Measurements from ENCODE around the gene MAP7. TPM values are rescaled to one million over a fixed set of nuclear protein-coding genes. Genes with fewer than 3 reads are reported as not detected.

Gene MAP7
- total RNA-seq, 1 donor from 2014 or later, result 1.3 TPM

DNA sequence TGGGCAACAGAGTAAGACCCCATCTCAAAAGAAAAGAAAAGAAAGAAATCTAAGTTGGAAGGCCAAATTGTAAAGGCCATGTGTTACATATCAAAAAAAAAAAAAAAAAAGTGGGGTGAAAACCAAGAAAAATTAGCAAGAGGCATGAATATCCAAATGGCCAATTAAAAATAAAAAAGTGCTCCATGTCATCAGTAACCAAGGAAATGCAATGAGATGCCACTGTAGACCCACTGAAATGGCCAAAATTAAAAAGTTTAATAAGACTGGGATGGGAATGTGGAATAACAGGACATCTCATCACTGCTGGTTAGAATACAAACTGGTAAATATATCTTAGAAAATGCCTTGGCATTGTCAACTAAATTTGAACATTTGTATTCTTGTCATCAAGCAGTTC is 230.5 kb downstream of the MAP7 start:
- TF ChIP-seq, protein P1, sequence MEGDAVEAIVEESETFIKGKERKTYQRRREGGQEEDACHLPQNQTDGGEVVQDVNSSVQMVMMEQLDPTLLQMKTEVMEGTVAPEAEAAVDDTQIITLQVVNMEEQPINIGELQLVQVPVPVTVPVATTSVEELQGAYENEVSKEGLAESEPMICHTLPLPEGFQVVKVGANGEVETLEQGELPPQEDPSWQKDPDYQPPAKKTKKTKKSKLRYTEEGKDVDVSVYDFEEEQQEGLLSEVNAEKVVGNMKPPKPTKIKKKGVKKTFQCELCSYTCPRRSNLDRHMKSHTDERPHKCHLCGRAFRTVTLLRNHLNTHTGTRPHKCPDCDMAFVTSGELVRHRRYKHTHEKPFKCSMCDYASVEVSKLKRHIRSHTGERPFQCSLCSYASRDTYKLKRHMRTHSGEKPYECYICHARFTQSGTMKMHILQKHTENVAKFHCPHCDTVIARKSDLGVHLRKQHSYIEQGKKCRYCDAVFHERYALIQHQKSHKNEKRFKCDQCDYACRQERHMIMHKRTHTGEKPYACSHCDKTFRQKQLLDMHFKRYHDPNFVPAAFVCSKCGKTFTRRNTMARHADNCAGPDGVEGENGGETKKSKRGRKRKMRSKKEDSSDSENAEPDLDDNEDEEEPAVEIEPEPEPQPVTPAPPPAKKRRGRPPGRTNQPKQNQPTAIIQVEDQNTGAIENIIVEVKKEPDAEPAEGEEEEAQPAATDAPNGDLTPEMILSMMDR (conservative IDR thresholded peaks at IDR 0.05), result no peak
- Mint-ChIP-seq H3K27ac (ENCODE audit: unreplicated experiment) (no peak overlapping the region), H3K4me1 (peaks cover 4% of the 10 kb centered on the region), H3K9me3 (no peaks in the 10 kb centered on the region), H3K36me3 (ENCODE audit: low read depth) (no peaks in the 10 kb centered on the region), H3K27me3 (ENCODE audit: low read depth) (peaks cover 6% of the 10 kb centered on the region), H3K4me3 (no peak overlapping the region)
- DNase-seq (ENCODE audit: low read depth, low spot score), result no peak

DNA sequence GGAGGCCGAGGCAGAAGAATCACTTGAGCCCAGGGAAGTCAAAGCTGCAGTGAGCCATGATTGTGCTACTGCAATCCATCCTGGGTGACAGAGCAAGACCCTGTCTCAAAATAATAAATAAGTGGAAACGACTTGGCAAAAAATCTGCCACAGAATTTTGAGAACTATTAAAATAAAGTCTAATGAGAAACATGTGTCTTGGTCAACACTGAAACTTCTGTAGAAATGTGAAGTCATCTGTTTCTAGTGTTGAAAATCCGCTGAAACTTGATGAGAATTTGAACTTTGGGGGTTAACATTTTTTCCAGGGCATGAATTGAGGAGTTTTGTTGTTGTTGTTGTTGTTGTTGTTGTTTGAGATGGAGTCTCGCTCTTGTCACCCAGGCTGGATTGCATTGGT is 231.5 kb downstream of the MAP7 start:
- TF ChIP-seq, protein P1 (conservative IDR thresholded peaks at IDR 0.05), result no peak
- H3K4me1 Mint-ChIP-seq, result peaks cover 2% of the 10 kb centered on the region
- H3K36me3 Mint-ChIP-seq (ENCODE audit: low read depth), result no peaks in the 10 kb centered on the region

DNA sequence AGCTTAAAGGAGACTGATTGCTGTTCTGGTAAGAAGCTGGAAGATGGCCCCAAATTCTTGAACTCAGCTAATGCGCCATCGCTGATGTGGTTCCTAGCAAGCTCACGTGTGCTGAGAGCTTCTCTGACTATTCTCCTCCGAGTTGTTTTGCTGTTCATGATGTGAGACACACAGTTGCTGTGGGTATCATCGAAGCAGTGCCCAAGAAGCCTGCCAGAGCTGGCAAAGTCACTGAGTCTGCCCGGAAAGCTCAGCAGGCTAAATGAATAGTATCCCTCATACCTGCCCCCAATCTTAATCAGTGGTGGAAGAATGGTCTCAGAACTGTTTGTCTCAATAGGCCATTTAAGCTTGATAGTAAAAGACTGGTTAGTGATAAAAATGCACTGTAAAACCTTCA is 232.3 kb downstream of the MAP7 start:
- Mint-ChIP-seq H3K9me3 (no peaks in the 10 kb centered on the region), H3K27ac (ENCODE audit: unreplicated experiment) (no peak overlapping the region), H3K4me3 (no peak overlapping the region), H3K27me3 (ENCODE audit: low read depth) (peaks cover 22% of the 10 kb centered on the region), H3K36me3 (ENCODE audit: low read depth) (no peaks in the 10 kb centered on the region), H3K4me1 (no peaks in the 10 kb centered on the region)
- DNase-seq (ENCODE audit: low read depth, low spot score), result no peak
- TF ChIP-seq, protein P1 (conservative IDR thresholded peaks at IDR 0.05), result no peak

More for the DNA sequence above, 231.5 kb downstream of the MAP7 start:
- Mint-ChIP-seq H3K27me3 (ENCODE audit: low read depth) (peaks cover 16% of the 10 kb centered on the region), H3K27ac (ENCODE audit: unreplicated experiment) (no peak overlapping the region), H3K4me3 (no peak overlapping the region), H3K9me3 (no peaks in the 10 kb centered on the region)
- no peak for DNase-seq (ENCODE audit: low read depth, low spot score)

DNA sequence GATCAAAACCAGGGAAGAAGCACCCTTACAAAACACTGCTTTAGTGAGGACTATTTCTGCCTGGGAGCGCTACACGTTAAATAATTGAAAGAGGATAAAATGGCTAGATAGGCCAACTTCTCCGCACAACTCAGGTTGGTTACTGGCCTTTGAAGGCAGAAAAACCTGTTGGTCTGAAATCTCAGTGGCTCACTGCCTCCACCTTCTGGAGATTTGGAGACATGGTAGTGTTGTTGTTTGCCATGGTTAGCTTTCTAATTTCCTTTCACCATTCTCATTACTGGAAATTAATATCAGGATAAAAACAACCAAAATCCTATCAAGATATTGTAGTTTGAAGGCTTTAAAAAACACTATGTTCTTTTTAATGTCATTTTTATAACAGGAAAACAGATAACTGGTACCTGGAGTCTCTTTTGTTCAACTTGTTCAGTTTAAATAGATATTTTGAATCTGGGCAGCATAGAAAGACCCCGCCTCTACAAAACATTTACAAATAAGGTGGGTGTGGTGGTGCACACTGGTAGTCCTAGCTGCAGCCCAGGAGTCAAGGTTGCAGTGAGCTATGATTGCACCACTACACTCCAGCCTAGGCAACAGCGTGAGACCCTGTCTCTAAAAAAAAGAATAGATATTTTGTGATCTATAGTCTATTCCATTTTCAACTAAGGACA is 233.1 kb downstream of the MAP7 start:
- H3K4me3 Mint-ChIP-seq, result no peak overlapping the region
- TF ChIP-seq, protein P1 (conservative IDR thresholded peaks at IDR 0.05), result peak; percentile 86
- peak; percentile 38 for DNase-seq (ENCODE audit: low read depth, low spot score)
- no peaks in the 10 kb centered on the region for H3K4me1 Mint-ChIP-seq
- no peaks in the 10 kb centered on the region for H3K9me3 Mint-ChIP-seq
- no peak overlapping the region for H3K27ac Mint-ChIP-seq (ENCODE audit: unreplicated experiment)
- peaks cover 23% of the 10 kb centered on the region for H3K27me3 Mint-ChIP-seq (ENCODE audit: low read depth)
- no peaks in the 10 kb centered on the region for H3K36me3 Mint-ChIP-seq (ENCODE audit: low read depth)

DNA sequence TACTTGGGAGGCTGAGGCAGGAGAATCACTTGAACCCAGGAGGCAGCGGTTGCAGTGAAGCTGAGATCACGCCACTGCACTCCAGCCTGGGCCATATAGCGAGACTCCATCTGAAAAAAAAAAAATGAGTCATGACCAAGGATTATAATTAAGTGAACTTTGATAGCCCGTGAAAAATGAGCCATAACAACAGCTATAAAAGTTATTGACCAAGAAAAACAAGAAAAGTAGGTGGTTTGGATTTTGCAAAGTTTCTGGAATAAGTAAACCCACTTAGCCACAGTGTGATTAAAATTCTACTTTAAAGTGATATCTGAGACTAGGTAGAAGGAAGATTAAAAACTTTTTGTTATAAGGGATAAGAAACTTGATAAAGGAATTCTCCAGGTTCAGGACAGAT is 234.6 kb downstream of the MAP7 start:
- Mint-ChIP-seq H3K9me3 (no peaks in the 10 kb centered on the region), H3K27me3 (ENCODE audit: low read depth) (peaks cover 27% of the 10 kb centered on the region), H3K4me1 (no peaks in the 10 kb centered on the region), H3K36me3 (ENCODE audit: low read depth) (no peaks in the 10 kb centered on the region), H3K4me3 (no peak overlapping the region), H3K27ac (ENCODE audit: unreplicated experiment) (no peak overlapping the region)
- DNase-seq (ENCODE audit: low read depth, low spot score), result no peak
- TF ChIP-seq, protein P1 (conservative IDR thresholded peaks at IDR 0.05), result no peak
